SK-N-SH (cell line): ENCODE results near the gene TMEM129.

Source experiments
- CHD2 ChIP-seq: fragments of 150-350 bp; IDR thresholded peaks from 2 replicates; pipeline ENCODE4 v1.6.1; 2018; ENCODE audit warnings: low read length; ENCODE audit not compliant: partially characterized antibody
- EP300 ChIP-seq, 2 experiments: IDR thresholded peaks; 2 replicates each; pipeline versions ENCODE4 v1.4.0 to v1.6.1; 2012; ENCODE audit warnings: borderline replicate concordance in 1 of 2, low read depth in 1 of 2, low read length in 1 of 2
- EZH2phosphoT487 ChIP-seq: fragments of 200-600 bp; sonication (generic); IDR thresholded peaks from 2 replicates; pipeline ENCODE4 v1.6.1; 2017; ENCODE audit warnings: low read depth, mixed run types, mild to moderate bottlenecking, antibody characterized with exemption, moderate library complexity, borderline replicate concordance
- FOSL2 ChIP-seq: IDR thresholded peaks from 2 replicates; pipeline ENCODE4 v1.4.0; 2012; ENCODE audit warnings: low read depth, mild to moderate bottlenecking, moderate library complexity, borderline replicate concordance
- FOXJ3 ChIP-seq: sonication (generic); formaldehyde crosslinking; IDR thresholded peaks from 2 replicates; pipeline ENCODE4 v1.5.1; 2020; ENCODE audit warnings: mild to moderate bottlenecking, missing genetic modification reagents
- JUND ChIP-seq: IDR thresholded peaks from 2 replicates; pipeline ENCODE4 v1.4.0; 2012
- MAX ChIP-seq: IDR thresholded peaks from 2 replicates; pipeline ENCODE4 v1.4.0; 2012; ENCODE audit warnings: low read depth
- MXI1 ChIP-seq: IDR thresholded peaks from 2 replicates; pipeline ENCODE4 v1.6.1; 2012; ENCODE audit warnings: mild to moderate bottlenecking, low read depth, low read length, improper control_type of control experiment
- POLR2AphosphoS5 ChIP-seq: IDR thresholded peaks from 2 replicates; pipeline ENCODE4 v1.6.1; 2012; ENCODE audit warnings: low read depth, low read length
- RAD21 ChIP-seq: IDR thresholded peaks from 2 replicates; pipeline ENCODE4 v1.6.1; 2012; ENCODE audit warnings: mild to moderate bottlenecking, low read length
- RCOR1 ChIP-seq: fragments of 150-350 bp; IDR thresholded peaks from 2 replicates; pipeline ENCODE4 v1.6.1; 2017; ENCODE audit warnings: antibody characterized with exemption, low read length
- RFX5 ChIP-seq: IDR thresholded peaks from 2 replicates; pipeline ENCODE4 v1.6.1; 2012; ENCODE audit warnings: mild to moderate bottlenecking, improper control_type of control experiment, low read length
- SMC3 ChIP-seq: IDR thresholded peaks from 2 replicates; pipeline ENCODE4 v1.6.1; 2012; ENCODE audit warnings: low read depth, low read length, improper control_type of control experiment
- TF ChIP-seq, protein P1 (sequence below): fragments of 200-600 bp; sonication (generic); IDR thresholded peaks from 2 replicates; pipeline ENCODE4 v1.6.1; 2017; ENCODE audit warnings: antibody characterized with exemption, mild to moderate bottlenecking, moderate library complexity

DNA sequence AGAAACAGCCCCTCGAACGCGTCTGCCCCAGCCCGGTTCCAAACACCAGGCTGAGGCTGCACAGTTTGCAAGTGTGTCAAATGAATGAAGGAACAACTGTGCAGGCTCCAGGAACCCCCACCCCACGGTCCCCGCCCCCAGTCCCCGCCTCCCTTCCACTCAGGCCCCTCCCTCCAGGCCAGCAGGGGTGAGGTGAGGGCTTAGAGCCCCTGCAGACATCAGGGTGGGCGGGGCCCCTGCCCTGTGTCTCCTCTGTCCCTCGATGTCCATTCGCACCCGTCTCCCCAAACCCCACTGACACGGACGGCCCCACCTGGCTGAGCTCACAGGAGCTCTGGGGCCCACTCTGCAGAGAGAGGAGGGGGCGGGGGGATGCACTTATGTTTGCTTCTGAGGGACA lies 28.7 kb upstream of the TMEM129 start:
- TF ChIP-seq RFX5 (no peak), FOXJ3 (no peak), RCOR1 (no peak), RAD21 (no peak), MAX (no peak), CHD2 (no peak), FOSL2 (no peak), POLR2AphosphoS5 (no peak), EP300 (IDR thresholded peaks at IDR 0.05; ENCODE audit: borderline replicate concordance in 1 of 2, low read depth in 1 of 2, low read length in 1 of 2) (no peak), JUND (no peak), SMC3 (no peak), MXI1 (no peak), EZH2phosphoT487 (no peak)
- TF ChIP-seq, protein P1, sequence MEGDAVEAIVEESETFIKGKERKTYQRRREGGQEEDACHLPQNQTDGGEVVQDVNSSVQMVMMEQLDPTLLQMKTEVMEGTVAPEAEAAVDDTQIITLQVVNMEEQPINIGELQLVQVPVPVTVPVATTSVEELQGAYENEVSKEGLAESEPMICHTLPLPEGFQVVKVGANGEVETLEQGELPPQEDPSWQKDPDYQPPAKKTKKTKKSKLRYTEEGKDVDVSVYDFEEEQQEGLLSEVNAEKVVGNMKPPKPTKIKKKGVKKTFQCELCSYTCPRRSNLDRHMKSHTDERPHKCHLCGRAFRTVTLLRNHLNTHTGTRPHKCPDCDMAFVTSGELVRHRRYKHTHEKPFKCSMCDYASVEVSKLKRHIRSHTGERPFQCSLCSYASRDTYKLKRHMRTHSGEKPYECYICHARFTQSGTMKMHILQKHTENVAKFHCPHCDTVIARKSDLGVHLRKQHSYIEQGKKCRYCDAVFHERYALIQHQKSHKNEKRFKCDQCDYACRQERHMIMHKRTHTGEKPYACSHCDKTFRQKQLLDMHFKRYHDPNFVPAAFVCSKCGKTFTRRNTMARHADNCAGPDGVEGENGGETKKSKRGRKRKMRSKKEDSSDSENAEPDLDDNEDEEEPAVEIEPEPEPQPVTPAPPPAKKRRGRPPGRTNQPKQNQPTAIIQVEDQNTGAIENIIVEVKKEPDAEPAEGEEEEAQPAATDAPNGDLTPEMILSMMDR, result no peak
